ENCODE data around the gene TMEM178A.

GRCh38 chr2:39620067-39620466 is 45.6 kb upstream of the TMEM178A start:
- TF ChIP-seq CTCF (IDR thresholded peaks at IDR 0.05) (no peak), CBX2 (IDR thresholded peaks at IDR 0.05; ENCODE audit: borderline replicate concordance, low read depth) (no peak), EHMT2 (IDR thresholded peaks at IDR 0.05; ENCODE audit: low read depth) (no peak), ELK1 (IDR thresholded peaks at IDR 0.05; ENCODE audit: low read depth, low read length) (no peak), POLR2A (IDR thresholded peaks at IDR 0.05; ENCODE audit: low read length) (no peak), CBX8 (IDR thresholded peaks at IDR 0.05) (no peak), RNF2 (IDR thresholded peaks at IDR 0.05; ENCODE audit: borderline replicate concordance, low read depth) (no peak), MAFK (IDR thresholded peaks at IDR 0.05; ENCODE audit: partially characterized antibody) (no peak), CHD2 (IDR thresholded peaks at IDR 0.05; ENCODE audit: low read length, partially characterized antibody) (no peak), BHLHE40 (IDR thresholded peaks at IDR 0.05; ENCODE audit: low read depth, low read length) (no peak)
